HG02970 (cell line): ENCODE results near the gene WDR45B.

Experiments
- ATAC-seq: cut with Tn5 transposase; IDR thresholded peaks from one replicate; pipeline ENCODE4 v1.9.1; 2021; ENCODE audit warnings: mild to moderate bottlenecking, moderate library complexity, moderate number of reproducible peaks; ENCODE audit not compliant: unreplicated experiment, low FRiP score

Gene WDR45B

DNA sequence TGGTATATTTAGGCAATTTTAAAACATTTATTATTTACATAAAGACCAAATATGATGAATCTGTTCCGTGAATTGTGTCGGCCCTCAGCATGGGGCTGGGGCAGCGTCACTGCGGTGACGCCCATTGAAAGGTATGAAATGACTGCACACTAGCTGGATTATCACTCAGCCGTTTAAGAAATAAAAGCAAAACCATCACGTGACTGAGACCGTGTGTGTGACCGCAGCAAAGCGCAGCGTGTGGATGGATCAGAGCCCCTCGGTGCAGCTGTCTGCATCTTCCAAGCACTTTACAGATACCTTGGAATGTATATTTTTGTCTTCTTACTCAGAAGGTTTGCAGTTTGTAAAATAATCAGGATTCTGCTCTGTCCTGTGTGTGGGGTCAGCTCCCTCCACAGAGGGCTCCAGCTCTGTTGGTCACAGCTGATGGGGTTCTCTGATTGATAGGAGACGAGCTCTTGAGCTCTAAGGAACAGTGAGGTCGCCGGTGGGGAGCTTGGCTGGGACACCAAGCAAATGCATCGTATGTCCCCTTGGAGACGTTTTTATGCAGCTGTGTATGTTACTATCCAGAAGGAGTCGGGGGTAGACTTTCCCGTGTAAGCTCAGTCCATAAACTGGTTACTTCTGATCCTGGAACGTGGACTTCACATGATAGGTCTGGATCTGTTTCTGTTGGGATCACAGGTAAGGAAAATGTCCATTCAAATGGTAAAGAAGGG lies 45.1 kb downstream of the WDR45B start:
- no peak for ATAC-seq

- no peak for ATAC-seq
Observed at GRCh38 chr17:82602487-82602886, 45.8 kb downstream of the WDR45B start.

GRCh38 chr17:82601447-82602000 lies 46.7 kb downstream of the WDR45B start:
- ATAC-seq: no peak

DNA sequence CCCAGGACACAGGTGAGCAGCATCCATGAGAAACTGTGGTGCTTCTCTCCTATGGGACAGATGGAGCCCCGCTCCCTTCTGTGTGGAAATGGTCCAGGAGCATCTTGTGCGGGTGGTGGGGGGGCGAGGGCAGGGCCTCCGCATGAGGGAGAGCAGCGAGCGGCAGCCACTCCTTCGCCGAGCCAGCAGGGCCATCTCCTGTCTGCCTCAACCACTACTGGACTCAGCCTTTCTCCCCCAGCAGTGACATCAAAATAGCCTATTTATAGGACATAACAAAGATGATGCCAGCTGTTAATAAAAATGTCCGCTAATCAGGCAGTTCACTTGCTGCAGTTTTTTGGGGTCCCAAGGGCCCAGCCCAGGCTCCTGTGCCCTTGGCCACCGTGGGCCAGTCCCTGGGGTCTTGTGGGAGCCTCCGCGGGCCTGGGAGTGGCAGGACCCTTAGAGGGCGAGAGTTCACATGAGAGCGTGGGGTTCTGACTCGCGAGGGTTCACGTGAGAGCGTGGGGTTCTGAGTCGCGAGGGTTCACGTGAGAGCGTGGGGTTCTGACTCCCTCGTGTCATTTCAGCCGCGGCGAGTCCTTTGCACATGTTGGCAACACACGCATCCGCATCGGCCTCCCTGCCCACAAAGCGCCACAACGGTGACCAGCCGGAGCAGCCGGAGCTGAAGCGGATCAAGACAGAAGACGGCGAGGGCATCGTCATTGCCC lies 47.4 kb downstream of the WDR45B start:
- no peak for ATAC-seq

DNA sequence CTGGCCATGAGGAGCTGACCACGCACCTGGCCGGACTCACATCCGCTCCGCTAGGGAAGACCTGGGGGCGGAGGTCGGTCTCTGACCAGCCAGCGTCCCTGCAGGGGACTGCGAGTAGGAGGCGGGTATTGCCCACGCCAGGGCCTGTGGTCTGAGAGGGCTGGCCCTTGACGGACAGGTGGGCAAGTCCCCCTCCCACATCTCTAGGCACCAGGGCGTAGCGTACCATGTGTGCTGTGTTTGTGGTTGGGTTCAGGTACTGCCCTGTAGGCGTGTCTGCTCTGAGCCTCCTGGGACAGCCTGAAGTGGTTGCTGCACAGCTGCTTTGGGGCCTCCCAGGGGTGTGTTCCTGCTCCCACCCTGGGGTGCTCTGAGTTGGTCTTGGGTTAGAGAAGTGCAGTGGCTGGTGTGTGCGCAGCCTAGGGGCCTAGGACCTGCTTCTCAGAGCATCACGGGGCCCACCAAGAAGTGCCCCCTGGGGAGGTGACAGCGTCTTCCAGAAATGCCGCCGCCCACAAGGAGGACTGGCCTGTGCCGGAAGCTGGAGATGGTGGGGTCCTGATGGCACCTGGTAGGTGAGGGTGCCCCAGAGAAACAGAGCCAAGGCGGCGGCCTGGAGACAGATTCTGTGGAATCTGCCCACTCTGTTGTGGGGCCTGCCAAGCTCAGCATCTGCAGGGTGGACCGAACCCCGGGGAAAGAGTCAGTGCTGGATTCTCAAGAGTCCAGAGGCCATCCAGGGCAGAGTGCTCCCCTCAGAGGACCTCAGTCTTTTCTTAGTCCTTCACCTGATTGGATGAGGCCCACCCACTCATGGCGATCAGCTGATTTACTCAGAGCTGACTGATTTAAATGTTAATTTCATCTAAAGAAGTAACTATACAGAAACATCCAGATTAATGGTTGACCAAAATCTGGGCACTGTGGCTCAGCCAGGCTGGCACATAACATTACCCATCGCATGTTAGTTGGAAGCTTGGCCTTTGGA lies 48.3 kb downstream of the WDR45B start:
- no peak for ATAC-seq

DNA sequence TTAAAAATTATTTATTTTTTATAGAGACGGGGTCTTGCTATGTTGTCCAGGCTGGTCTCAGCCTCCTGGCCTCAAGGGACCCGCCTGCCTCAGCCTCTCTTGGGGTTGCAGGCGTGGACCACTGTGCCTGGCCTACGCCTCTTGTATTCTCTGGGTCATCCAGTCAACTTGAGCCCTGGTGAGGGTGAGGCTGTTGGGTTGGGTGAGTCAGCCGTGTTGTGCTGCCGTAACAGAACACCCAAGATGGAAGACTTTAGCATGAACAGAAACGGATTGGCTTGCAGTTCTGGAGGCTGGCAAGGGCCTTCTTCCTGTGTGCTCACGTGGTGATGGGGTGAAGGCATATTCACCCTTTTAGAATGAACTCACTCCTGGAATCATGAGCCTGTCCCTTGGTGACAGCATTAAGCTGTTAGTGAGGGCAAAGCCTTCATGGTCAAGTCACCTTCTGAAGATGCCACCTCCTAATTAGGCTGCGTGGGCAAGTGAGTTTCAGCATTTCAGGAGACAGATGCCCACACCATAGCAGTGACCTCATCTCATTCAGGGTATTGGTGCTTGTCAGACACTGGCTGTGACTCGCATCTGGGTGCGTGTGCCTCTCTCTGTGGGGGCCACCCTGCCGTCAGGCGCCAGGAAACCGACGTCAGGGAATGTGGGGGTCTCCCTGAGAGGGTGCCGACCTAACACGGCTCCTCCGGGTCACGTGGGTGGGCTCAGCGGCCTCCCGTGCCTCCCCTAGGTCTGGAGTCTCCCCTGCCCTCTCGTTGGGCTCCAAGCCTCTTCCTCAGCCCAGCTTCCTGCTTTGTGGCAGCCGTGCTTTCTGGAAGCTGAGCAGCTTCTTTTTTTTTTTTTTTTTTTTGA lies 49.8 kb downstream of the WDR45B start:
- no peak for ATAC-seq

- ATAC-seq: no peak
Observed at GRCh38 chr17:82596837-82597672, 51.2 kb downstream of the WDR45B start.

- no peak for ATAC-seq
Observed at GRCh38 chr17:82596296-82596695, 51.9 kb downstream of the WDR45B start.

DNA sequence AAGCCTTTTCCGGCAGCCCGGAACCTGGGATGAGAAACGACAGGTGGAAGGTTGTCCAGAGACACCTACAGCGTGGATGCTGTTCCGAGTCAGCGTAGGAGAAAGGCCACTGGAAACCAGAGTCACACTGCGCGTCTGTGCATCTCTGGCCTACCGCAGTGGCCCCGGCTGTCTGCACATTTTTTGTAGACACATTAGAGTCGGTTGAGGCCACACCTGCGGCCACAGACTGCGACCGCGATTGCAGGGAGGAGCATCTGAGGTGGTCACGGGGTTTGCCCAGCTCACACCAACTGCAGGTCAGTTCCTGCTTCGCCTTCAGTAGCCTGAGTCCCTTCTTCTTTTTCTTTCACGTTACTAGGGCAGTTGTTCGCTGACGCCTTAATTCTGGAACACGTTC lies 52.4 kb downstream of the WDR45B start:
- ATAC-seq: no peak

- ATAC-seq: no peak
Observed at GRCh38 chr17:82594571-82594970, 53.7 kb downstream of the WDR45B start.

GRCh38 chr17:82593590-82594087 lies 54.6 kb downstream of the WDR45B start:
- ATAC-seq: no peak

DNA sequence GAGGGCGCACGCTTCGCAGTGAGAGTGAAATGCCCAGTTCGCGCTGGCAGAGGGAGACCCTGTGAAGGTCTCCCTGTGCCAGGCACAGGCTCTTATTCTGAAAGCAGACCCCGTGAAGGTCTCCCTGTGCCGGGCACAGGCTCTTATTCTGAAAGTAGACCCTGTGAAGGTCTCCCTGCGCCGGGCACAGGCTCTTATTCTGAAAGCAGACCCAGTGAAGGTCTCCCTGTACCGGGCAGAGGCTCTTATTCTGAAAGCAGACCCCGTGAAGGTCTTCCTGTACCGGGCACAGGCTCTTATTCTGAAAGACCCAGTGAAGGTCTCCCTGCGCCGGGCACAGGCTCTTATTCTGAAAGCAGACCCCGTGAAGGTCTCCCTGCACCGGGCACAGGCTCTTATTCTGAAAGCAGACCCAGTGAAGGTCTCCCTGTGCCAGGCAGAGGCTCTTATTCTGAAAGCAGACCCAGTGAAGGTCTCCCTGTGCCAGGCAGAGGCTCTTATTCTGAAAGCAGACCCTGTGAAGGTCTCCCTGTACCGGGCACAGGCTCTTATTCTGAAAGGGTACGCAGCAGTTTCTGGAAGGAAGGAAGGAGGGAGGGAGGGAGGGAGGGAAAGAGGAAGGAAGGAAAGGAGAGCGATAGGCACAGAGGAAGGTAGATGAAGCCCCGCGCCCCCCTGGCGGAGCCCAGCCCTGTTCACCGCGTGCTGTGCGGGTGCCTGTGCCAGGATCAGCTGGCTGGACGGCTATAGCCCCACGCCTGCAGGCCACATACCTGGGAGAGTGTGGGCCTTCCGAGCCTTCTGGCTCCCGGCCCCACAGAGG lies 55.3 kb downstream of the WDR45B start:
- no peak for ATAC-seq

- ATAC-seq: no peak
Observed at GRCh38 chr17:82592289-82592766, 55.9 kb downstream of the WDR45B start.

- no peak for ATAC-seq
Observed at GRCh38 chr17:82590881-82591539, 57.2 kb downstream of the WDR45B start.

DNA sequence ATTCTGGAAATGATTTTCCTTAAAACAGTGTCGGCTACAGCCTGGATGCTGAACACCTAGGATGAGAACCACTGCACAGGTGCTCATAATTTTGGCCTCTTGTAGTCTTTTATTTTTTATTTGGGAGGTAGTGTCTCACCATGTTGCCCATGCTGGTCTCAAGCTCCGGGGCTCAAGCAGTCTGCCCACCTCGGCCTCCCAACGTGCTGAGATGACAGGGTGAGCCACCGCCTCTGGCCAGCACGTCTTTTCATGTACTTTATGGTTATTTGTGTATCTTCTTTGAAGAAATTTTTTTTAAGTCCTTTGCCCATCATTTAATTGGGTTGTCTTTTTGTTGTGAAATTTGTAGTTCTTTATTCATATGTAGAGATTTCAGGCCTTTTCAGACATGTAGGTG lies 58.0 kb downstream of the WDR45B start:
- ATAC-seq: no peak

DNA sequence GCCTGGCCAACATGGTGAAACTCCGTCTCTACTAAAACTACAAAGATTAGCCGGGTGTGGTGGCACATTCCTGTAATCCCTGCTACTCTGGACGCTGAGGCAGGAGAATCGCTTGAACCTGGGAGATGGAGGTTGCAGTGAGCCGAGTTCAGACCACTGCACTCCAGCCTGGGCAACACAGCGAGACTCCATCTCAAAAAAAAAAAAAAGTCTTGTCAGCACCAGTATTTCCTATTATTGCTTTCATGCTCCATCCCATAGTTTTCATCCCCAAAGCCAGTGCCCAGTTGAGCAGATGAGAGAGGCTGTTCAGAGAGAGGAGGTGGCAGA lies 58.4 kb downstream of the WDR45B start:
- ATAC-seq: no peak
